T-helper 2 cell treated with Interferon-gamma antibody and Interleukin-4, amounts not matched to agents 5 μg/mL and 100 μg/mL, for 36 hours (primary cell): ENCODE measurements around the gene CYB561.

Source experiments
- DNase-seq: peaks from one replicate; pipeline ENCODE4 v3.0.0; 2021; ENCODE audit warnings: low spot score
- H3K27ac Mint-ChIP-seq: one replicate; pipeline ENCODE4 v1.8.0; 2021; ENCODE audit warnings: mild to moderate bottlenecking, mixed read lengths
- H3K27me3 Mint-ChIP-seq: one replicate; pipeline ENCODE4 v1.8.0; 2021; ENCODE audit warnings: low read depth, mixed read lengths
- H3K36me3 Mint-ChIP-seq: one replicate; pipeline ENCODE4 v1.8.0; 2021; ENCODE audit warnings: low read depth, mixed read lengths
- H3K4me1 Mint-ChIP-seq: one replicate; pipeline ENCODE4 v1.8.0; 2021; ENCODE audit warnings: low read depth, mixed read lengths
- H3K4me3 Mint-ChIP-seq: one replicate; pipeline ENCODE4 v1.8.0; 2022; ENCODE audit warnings: mild to moderate bottlenecking, moderate library complexity, mixed read lengths
- H3K9me3 Mint-ChIP-seq: one replicate; pipeline ENCODE4 v1.8.0; 2021; ENCODE audit warnings: mixed read lengths

The CYB561 gene, protein sequence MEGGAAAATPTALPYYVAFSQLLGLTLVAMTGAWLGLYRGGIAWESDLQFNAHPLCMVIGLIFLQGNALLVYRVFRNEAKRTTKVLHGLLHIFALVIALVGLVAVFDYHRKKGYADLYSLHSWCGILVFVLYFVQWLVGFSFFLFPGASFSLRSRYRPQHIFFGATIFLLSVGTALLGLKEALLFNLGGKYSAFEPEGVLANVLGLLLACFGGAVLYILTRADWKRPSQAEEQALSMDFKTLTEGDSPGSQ

DNA sequence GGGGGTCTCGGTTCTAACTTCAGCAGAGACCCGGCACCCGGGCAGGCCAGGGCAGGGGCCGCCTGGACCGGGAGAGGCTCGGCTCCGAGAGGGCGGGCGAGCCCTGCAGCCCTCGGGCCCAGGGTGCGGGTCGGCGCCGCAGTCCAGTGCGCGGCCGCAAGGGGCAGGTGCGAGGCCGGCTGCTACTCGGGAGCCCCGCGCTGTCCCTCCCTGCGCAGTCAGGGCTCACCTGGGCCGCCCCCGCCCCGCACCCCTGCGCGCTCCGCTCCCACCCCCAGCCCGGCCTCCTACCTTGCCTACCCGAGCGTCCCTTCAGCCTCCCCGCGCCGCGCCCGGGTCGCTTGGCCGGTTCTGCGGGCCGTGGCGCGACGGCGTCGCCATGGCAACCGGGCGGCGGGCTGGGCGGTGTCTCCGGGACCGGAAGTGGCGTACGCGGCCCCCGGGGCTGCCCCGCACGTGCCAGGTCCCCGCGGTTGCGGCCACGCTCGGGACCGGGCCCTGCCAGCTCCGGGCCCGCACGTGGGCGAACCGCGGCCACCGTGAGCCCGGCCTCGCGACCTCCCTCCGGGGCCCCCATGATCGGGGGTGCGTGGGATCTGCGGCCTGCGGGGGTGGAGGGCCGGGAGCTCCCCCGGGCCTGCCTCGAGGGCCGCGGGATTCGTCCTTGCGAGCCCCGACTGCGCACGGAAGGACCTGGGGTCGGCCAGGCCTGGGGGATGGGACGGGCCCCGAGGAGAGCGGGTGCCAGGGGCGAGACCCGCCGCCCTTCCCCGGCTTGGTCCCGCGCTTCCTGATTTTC lies at the start of gene CYB561:
Gene CYB561 (minus strand): TSS at position 353 of the 799 bp plus-strand sequence. CDS start 8,759 bp downstream, outside the sequence.
- peaks cover 42% of the 10 kb centered on the region for H3K27me3 Mint-ChIP-seq
- DNase-seq, result peak; percentile 62
- no peaks in the 10 kb centered on the region for H3K9me3 Mint-ChIP-seq
- H3K27ac Mint-ChIP-seq, result peak within 1 kb of the TSS; percentile 17
- H3K4me1 Mint-ChIP-seq, result peaks cover 18% of the 10 kb centered on the region
- H3K36me3 Mint-ChIP-seq, result no peaks in the 10 kb centered on the region
- peak within 1 kb of the TSS; percentile 56 for H3K4me3 Mint-ChIP-seq

DNA sequence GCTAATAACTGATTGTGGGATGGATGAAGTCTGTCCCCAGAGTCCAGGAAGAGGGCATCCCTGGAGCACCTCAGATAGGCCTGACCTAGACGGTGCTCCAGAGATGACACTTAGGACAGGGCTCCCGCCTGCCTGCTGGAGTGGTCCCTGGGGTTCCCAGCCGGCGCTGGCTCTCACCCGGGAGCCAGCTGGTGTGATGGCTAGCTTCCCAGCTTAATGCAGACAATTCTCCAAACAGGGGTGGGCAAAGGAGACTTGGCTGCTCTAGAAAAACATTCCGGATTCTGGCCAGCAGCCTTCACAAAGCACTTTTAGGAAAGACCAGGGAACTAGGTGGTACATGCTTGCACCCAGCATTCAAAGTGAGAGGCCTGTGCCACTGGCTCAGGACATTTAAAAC lies 49.4 kb upstream of the CYB561 start:
- Mint-ChIP-seq H3K4me3 (no peak overlapping the region), H3K4me1 (no peaks in the 10 kb centered on the region), H3K36me3 (no peaks in the 10 kb centered on the region), H3K27me3 (no peaks in the 10 kb centered on the region), H3K27ac (no peak overlapping the region), H3K9me3 (no peaks in the 10 kb centered on the region)
- no peak for DNase-seq

DNA sequence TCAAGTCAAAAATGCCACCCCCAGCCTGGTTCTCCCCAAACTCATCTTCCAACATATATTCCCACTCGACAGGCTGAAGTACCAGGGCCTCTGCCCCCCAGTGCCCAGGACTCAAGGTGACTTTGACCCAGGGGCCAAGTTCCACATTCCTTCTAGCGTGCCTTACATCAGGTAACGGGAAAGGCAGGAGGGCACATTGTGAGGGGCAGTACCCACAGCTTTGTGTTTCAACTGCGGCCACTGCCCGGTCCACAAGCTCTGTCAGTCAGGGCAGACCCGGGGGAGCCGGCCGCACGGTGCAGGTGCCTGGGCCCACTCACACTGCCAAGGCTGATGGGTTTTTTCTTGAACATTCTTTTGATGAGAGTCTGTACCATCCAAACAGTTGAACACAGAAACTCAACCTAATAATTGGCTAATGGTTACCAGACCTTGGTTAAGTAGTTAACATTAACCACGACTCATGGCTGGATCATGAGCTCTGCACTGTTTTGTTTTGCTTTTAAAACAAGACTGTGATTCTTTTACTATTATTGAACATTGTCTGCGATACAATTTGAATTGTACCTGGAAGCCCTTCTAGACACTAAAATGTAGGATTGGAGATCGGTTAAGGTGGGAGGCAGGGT lies 48.3 kb upstream of the CYB561 start:
- no peaks in the 10 kb centered on the region for H3K4me1 Mint-ChIP-seq
- H3K4me3 Mint-ChIP-seq, result no peak overlapping the region
- H3K36me3 Mint-ChIP-seq, result no peaks in the 10 kb centered on the region
- H3K27me3 Mint-ChIP-seq, result no peaks in the 10 kb centered on the region
- H3K9me3 Mint-ChIP-seq, result no peaks in the 10 kb centered on the region
- DNase-seq, result no peak
- H3K27ac Mint-ChIP-seq, result no peak overlapping the region

DNA sequence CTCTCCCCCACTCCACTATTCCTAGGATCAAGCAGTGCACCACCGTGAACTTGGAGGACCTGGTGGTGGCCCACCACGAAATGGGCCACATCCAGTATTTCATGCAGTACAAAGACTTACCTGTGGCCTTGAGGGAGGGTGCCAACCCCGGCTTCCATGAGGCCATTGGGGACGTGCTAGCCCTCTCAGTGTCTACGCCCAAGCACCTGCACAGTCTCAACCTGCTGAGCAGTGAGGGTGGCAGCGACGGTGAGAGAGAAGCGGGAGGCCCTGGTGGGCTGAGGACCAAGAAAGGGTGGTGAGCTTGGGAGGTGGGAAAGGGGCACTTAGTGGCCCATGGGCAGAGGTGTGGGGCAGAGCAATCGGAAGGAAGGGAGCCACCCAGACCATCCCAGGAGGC lies 47.3 kb upstream of the CYB561 start:
- no peaks in the 10 kb centered on the region for H3K27me3 Mint-ChIP-seq
- no peaks in the 10 kb centered on the region for H3K9me3 Mint-ChIP-seq
- no peak for DNase-seq
- no peaks in the 10 kb centered on the region for H3K36me3 Mint-ChIP-seq
- no peak overlapping the region for H3K4me3 Mint-ChIP-seq
- no peak overlapping the region for H3K27ac Mint-ChIP-seq
- H3K4me1 Mint-ChIP-seq, result no peaks in the 10 kb centered on the region

DNA sequence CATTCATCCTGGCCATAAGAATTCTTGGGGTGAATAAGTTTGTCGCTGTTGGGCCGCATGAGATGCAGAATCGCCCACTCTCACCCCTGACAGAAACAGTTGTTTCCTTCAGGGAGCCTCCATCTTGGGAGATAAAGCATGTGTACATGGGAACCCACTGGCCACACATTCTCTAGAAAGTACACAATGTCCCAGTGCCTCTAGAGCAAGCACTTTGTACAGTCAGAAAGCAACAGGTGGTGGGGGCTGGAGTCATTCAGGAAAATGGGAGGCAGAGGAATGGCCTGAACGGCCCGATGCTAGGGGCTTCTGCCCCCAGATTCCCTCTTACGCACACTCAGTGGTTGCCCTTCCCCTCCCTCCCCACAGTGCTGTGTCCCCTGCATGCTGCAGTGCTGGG lies 46.8 kb upstream of the CYB561 start:
- no peak overlapping the region for H3K27ac Mint-ChIP-seq
- H3K27me3 Mint-ChIP-seq, result no peaks in the 10 kb centered on the region
- no peaks in the 10 kb centered on the region for H3K4me1 Mint-ChIP-seq
- H3K4me3 Mint-ChIP-seq, result no peak overlapping the region
- no peaks in the 10 kb centered on the region for H3K9me3 Mint-ChIP-seq
- no peak for DNase-seq
- H3K36me3 Mint-ChIP-seq, result no peaks in the 10 kb centered on the region

DNA sequence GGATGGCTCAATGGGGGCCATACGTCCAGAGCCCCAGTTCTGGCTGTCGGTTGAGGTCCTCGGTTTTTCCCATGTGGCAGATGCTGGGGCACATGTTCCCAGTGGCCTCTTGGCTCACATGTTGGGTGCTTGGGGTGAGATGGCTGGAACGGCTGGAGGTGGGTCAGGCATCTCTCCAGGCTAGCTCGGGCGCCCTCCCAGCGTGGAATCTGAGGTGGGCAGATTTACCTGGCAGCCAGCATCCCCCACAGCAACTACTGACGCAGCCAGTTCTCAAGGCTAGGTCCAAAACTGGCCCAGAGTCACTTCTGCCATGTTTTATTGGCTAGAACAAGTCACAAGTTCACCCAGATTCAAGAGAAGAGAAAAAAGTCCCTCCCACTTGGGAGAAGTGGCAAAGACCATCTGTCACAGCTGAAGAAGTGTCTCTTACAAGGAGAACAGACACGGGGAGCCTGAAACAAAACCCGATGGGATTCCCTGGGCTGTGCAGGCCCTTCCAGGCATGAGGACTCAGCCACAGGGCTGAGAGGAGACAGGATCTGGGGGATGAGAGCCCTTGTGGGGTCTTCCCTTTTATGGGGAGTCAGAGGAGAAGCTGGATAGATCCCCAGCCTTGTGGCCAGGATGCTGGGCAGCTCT lies 46.0 kb upstream of the CYB561 start:
- Mint-ChIP-seq H3K36me3 (no peaks in the 10 kb centered on the region), H3K9me3 (no peaks in the 10 kb centered on the region), H3K27ac (no peak overlapping the region), H3K4me3 (no peak overlapping the region), H3K4me1 (no peaks in the 10 kb centered on the region), H3K27me3 (no peaks in the 10 kb centered on the region)
- DNase-seq, result no peak

DNA sequence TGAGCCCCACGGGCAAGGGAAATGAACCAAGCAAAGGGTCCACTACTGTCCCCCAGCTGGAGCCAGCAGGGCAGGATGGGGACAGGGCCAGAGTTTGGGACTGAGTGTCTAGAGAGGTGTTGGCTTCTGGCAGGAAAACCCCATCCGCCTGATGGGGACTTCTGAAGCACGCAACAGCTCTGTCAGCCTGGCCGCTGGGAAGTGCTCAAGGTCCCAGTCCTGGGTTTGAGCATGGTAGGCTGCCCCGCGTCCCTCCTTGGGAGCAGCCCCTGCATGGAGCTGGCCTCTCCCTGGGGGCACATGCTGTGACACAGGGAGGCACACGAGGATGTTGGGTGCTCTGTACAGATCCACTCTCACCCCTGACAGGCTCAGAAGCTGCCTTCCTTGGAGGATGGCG lies 45.3 kb upstream of the CYB561 start:
- Mint-ChIP-seq H3K27ac (no peak overlapping the region), H3K9me3 (no peaks in the 10 kb centered on the region), H3K27me3 (no peaks in the 10 kb centered on the region), H3K4me1 (no peaks in the 10 kb centered on the region), H3K36me3 (no peaks in the 10 kb centered on the region), H3K4me3 (no peak overlapping the region)
- DNase-seq, result no peak

DNA sequence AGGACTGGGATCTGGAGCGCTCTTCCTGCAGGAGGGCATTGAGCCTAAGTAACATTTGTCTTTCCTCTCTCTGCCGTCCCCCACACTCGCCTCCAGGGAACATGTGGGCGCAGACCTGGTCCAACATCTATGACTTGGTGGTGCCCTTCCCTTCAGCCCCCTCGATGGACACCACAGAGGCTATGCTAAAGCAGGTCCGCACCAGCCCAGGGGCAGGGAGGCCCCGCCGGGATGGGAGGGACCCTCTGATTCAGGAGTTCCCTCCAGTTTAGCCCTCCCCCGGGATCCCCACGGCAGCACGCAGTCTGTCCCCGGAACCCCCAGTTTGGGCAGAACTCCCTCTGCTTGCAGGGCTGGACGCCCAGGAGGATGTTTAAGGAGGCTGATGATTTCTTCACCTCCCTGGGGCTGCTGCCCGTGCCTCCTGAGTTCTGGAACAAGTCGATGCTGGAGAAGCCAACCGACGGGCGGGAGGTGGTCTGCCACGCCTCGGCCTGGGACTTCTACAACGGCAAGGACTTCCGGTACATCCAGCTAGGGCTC lies 44.8 kb upstream of the CYB561 start:
- Mint-ChIP-seq H3K4me3 (no peak overlapping the region), H3K27ac (no peak overlapping the region), H3K36me3 (no peaks in the 10 kb centered on the region), H3K27me3 (no peaks in the 10 kb centered on the region), H3K4me1 (no peaks in the 10 kb centered on the region), H3K9me3 (no peaks in the 10 kb centered on the region)
- no peak for DNase-seq

DNA sequence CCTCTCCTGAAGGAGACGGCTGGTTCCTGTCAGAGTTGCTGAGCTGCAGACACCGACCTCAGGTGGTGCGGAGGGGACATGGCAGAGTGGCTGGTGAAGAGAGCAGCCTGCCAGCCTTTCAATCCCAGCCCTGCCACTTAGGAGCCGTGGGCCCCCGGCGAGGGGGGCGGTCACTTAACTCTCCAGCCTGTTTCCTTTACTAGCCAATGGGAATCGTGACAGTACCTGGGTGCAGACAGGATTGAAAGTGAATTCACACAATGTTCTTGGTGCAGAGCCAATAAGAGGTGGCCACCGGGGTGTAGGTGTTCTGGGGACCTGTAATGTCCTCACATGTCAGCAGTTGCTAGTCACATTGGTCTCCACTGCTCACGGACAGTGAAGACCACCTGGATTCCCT lies 44.2 kb upstream of the CYB561 start:
- H3K4me1 Mint-ChIP-seq, result no peaks in the 10 kb centered on the region

DNA sequence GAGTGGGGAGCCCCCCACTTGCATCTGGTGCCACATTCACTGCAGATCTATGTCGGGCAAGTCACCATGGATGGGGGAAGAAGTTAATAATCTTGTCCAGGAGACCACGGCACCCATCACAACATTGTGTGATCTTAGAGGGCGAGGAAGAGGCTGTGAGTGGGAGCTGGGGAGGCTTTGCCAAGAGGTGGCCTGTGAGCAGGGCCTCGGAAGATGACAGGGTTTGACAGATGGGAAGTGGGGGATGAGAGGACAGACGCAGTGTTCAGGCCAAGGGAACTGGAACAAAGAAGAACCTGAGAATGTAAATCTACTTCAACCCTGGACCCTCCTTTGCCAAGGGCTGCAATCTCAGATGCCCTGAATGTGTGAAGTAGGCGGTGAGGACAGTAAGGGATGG lies 43.2 kb upstream of the CYB561 start:
- Mint-ChIP-seq H3K27ac (no peak overlapping the region), H3K4me3 (no peak overlapping the region), H3K36me3 (no peaks in the 10 kb centered on the region), H3K9me3 (no peaks in the 10 kb centered on the region), H3K27me3 (no peaks in the 10 kb centered on the region), H3K4me1 (no peaks in the 10 kb centered on the region)
- DNase-seq, result no peak

More for the DNA sequence above, 44.2 kb upstream of the CYB561 start:
- no peak overlapping the region for H3K4me3 Mint-ChIP-seq
- H3K27me3 Mint-ChIP-seq, result no peaks in the 10 kb centered on the region
- H3K36me3 Mint-ChIP-seq, result no peaks in the 10 kb centered on the region
- no peaks in the 10 kb centered on the region for H3K9me3 Mint-ChIP-seq
- DNase-seq, result no peak
- no peak overlapping the region for H3K27ac Mint-ChIP-seq

DNA sequence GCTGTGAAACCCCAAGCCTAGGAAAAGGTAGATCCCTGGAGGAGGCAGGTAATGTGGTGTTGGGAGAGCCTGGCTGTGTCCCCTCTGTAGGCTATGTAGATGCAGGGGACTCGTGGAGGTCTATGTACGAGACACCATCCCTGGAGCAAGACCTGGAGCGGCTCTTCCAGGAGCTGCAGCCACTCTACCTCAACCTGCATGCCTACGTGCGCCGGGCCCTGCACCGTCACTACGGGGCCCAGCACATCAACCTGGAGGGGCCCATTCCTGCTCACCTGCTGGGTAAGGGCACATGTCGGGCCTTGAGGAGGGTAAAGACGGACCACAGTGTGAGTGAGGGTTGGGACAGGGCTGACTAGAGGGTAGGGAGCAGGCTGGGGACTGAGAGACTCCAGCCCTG lies 42.7 kb upstream of the CYB561 start:
- no peaks in the 10 kb centered on the region for H3K27me3 Mint-ChIP-seq
- H3K9me3 Mint-ChIP-seq, result no peaks in the 10 kb centered on the region
- no peak overlapping the region for H3K4me3 Mint-ChIP-seq
- no peaks in the 10 kb centered on the region for H3K36me3 Mint-ChIP-seq
- no peaks in the 10 kb centered on the region for H3K4me1 Mint-ChIP-seq
- DNase-seq, result no peak
- H3K27ac Mint-ChIP-seq, result no peak overlapping the region

DNA sequence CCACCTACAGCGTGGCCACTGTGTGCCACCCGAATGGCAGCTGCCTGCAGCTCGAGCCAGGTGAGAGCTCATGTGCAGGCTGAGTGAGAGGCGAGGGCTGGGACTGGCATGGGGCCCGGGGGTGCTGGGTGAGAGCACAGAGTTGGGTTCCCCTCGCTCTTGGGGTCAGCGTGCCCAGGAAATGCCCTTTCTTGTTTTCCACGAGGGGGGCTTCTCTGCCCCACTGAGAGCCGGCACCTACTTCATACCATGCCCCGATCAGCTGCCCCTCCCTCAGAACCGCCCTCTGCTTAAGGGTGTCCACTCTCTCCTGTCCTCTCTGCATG lies 40.9 kb upstream of the CYB561 start:
- Mint-ChIP-seq H3K4me1 (no peaks in the 10 kb centered on the region), H3K36me3 (no peaks in the 10 kb centered on the region), H3K9me3 (no peaks in the 10 kb centered on the region), H3K27me3 (no peaks in the 10 kb centered on the region), H3K4me3 (no peak overlapping the region), H3K27ac (no peak overlapping the region)
- DNase-seq, result no peak

DNA sequence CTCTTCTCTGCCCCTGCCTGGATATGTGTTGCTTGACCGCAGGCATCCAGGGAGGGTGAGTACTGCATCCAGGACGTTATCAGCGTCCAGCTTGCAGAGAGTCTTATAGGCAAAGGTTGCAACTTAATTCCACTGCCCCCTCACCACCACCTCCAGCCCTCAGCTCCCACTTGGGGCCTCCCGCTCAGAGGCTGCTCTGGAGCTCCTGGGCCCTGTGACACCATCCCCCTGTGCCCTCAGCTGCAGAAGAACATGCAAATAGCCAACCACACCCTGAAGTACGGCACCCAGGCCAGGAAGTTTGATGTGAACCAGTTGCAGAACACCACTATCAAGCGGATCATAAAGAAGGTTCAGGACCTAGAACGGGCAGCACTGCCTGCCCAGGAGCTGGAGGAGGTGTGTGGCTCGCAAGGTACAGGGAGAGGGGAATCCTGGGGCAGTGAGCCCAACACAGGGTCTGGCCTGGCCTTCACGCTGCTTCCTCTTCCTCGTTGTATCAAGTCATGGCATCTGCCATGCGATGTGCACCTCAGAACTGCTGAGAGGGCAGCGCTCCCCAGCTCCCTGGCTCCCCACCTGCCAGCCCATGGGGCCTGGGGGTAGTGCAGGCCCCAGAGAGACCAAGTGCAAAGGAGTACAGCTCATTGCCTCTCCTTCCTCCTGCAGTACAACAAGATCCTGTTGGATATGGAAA lies 40.4 kb upstream of the CYB561 start:
- Mint-ChIP-seq H3K27me3 (no peaks in the 10 kb centered on the region), H3K9me3 (no peaks in the 10 kb centered on the region), H3K4me3 (no peak overlapping the region), H3K27ac (no peak overlapping the region), H3K4me1 (no peaks in the 10 kb centered on the region), H3K36me3 (no peaks in the 10 kb centered on the region)
- no peak for DNase-seq
